T-helper 1 cell treated with Interleukin-12 subunit alpha and Interleukin-12 subunit beta and Interleukin-4 antibody, amounts not matched to agents 30 ng/mL and 1 ng/mL, for 36 hours (primary cell): ENCODE results near the gene ACKR1. TPM values are rescaled to one million over a fixed set of nuclear protein-coding genes. Genes with fewer than 3 reads are reported as not detected.

Experiments
- intact Hi-C: fragments of 100-400 bp; cut with micrococcal nuclease; formaldehyde crosslinking; loops from one replicate; pipeline ENCODE4 v1.15.1; 2024
- total RNA-seq: library from RNA; stranded (reverse); gene quantifications from 2 replicates; pipeline ENCODE4 v1.2.3, GENCODE V29; 2022

ACKR1 gene
- total RNA-seq, 1 donor from 2014 or later = not detected

DNA sequence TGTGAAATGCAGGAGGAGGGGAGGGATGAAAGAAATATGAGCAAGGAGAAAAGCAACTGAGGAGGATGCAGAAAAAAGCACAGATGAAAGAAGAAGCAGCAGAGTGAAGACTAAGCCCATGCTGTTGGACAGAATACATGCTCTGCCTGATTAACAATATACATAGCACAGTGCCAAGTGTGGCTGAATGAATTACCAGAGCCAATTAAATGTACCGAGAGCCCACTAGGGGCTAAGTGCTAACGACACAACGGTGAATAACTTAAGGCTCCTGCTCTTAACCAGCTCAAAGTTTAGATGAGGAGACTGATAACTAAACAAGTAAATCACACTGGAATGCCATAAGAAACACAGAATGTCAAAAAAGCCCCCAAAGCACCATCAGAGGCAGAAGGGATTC, 17.6 kb upstream of the ACKR1 start:
- intact Hi-C loops = no loop called here

DNA sequence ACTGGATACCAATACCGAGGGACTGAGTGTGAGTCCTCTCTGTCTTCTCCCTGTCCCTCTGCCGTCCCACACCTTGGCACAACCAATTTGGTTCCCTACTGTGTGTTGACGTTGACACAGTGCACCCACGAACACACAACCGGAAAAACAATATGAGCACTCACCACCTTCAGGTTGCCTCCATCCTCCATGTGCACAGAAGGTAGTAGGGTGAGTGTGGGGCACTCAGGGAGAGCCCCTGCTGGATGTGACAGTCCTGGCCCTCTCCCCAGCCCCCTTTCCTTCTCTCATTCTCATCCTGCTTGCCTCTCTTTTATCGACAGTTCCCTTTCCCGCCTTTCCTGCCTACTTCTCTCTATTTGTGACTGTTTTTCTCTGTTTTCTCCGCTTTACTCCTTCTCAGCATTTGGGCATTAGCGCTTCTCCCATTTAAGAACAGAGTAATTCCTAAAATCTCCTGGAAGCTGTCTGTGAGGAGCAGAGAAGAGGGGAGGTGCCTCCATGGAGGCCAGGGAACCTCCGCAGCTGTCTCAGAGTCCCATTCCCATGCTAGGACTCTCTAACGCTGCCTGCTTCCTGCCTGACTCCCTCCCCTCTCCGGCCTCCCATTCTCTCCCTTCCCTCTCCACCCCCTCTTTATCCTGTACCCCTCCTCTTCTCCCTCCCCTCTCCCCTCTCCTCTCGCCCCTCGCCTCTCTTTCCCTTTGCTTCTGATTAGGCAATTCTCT, 16.9 kb upstream of the ACKR1 start:
- intact Hi-C loops = no loop called here

DNA sequence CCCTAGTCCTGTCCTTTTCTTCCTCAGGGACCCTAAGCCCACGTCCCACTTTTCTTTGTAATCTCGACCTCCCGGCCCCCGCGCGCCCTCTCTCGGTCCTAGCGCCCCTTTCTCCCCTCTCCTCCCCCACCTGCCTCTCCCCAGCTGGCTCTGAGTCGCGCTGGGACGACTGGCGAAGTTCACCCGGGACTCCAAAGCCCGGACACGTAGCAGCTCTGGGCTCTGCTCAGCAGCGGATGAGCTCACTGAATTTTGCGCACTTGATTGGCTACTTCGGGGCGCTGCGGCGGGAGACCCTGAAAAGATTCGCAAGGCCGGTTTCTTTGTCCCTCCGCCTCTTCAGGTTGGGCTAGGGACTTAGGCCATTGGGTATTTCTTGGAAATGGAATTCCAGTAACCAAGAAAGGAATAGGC, 16.3 kb upstream of the ACKR1 start:
- intact Hi-C loops = no loop called here

DNA sequence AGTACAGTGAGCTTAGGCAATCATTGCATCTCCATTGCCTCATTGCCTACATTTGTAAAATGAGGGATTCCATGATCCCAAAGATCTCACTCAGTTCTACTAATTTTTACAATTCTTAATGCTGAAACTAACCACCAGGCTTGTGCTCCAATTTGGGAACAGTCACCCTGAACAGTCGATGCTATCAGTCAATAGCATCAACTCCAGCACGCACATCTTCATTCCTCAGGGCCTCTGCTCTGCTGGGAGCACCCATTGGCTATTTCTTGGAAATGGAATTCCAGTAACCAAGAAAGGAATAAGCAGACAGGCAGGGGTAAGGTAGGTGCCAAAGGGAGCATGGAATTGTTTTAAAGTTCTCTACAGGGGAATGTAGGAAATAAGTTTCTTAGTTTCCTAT, 14.2 kb upstream of the ACKR1 start:
- intact Hi-C loops = no loop called here

DNA sequence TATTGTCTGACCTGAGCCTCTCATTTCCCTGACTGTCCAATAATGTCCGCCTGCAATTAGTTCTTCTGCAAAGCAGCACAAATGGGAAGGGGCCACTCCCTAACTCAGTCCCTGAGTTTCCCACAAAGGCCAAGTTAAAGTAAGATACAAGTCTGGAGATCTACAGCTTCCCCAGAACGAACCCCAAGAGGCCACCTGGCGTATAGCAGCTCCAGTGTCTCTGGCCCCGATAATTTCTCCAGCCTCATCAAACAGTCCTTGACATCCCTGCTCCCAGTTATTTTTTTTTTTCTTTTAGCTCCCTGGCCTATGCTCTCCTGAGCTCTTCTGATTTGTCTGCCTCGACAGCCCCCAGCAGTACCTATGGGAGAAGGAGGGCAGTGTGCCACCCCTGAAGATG, 8.1 kb upstream of the ACKR1 start:
- intact Hi-C loops = loop anchor here (5.0 kb wide), 1 partner anchor 34 kb away; no protein-coding TSS in a partner anchor

DNA sequence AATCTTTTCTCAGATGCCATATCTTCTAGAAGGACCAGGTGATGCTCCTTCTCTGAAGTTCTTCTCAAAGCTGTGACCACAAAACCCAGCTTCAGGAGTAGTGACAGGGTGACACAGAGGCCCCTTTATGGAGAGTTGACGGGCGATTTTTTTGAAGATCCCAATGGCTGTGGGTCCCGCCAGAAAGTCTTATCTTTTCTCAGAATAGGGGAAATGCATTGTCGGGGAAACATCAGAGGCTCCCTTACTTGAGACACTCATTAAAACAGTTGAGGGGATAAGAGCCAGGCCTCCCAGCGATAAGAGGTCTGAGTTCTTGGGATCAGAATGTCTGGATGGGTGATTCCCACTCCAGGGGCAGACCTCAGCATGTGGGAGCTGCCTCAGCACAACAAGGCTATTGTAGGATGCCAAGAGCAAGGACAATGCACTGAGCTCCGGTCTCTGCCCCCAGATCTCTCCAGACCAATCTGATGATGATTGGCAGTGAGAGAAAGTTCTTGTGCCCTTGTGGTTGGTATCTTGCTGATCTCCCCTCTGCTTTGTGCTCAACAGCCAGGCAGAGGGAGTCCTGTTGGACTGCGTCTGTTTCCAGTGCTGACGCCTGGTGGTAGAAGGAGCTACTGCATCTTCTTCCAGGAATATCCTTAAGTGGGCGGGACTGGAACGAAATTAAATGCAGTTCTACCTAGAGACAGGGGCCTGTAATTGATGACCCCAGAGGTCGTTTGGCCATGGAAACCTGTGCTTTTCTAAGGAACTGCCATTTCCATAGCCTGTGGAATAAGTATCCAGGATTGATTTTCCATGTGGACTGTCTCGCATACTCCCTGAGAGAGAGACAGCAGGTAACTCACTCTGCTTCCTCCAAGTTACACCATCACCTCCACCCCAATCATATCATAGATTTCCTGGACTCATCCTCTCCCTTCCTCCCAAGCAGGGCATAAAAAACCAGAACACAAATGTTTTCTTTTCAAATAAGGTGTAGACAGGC, 6.8 kb upstream of the ACKR1 start:
- intact Hi-C loops = loop anchor here (1.0 to 5.0 kb wide), 2 partner anchors 36 to 66 kb away; no protein-coding TSS in a partner anchor

DNA sequence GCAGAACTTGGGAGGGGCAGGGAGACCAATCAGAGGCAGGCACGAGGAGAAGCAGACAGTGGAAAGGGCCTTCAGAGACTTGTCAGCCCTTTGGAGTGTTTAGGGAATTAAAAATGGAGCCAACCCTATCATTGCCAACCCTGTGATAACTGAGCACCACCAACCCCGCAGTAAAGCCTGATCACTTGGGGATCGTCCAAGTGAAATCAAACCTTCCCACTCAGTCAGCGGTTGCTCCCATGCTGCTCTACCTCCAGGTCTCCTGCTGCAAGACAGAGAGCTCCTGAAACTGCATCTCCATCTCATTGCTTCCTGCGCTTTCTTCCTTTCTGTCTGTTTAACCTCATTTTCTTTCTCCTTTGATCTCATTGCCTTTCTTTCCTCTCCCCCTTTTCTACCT, 4.8 kb upstream of the ACKR1 start:
- intact Hi-C loops = loop anchor here (5.0 kb wide), 1 partner anchor 38 kb away; no protein-coding TSS in a partner anchor

DNA sequence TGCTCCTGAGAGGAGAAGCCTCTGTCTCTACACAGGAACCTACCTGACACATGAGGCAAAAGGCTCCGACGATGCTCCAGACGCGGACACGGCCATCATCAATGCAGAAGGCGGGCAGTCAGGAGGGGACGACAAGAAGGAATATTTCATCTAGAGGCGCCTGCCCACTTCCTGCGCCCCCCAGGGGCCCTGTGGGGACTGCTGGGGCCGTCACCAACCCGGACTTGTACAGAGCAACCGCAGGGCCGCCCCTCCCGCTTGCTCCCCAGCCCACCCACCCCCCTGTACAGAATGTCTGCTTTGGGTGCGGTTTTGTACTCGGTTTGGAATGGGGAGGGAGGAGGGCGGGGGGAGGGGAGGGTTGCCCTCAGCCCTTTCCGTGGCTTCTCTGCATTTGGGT, 3.9 kb upstream of the ACKR1 start:
- intact Hi-C loops = no loop called here

DNA sequence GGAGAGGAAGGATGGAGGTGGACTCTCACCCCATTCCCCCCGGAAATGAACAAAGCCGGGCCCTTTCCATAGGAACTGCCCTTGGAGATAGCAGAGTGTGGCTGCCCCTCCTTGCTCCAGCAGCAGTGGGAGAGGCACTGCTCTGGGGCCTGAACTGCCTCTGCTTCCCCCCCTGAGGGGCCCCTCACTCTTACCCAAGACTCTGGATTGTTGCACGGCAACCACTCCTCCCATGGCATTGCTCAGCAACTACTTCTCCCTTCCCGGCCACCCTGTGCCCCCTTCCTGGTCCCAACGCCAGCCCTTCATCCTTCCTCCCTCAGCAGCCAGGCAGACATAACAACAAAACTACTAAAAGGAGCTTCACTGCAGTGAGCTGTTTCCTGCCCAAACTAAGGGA, 3.0 kb upstream of the ACKR1 start:
- intact Hi-C loops = no loop called here

DNA sequence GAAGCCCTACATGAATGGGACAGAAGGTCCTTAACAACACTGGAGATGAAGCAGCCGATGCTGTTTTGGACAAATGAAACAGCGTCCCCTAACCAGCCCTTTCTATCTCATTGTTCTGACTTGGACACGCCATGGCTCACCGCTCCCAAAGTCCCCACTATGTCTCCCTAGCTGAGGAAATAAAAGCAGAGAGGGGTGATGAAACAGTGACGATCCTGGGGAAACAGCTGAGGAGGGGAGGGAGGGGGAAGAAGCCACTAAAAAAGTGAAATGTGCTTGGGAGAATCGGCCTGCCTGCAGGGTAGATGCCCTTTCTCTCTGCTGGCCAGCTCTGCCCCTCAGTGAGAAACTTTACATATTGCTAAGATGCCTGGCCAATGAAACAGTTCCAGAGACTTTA, 1.1 kb upstream of the ACKR1 start:
- intact Hi-C loops = no loop called here

DNA sequence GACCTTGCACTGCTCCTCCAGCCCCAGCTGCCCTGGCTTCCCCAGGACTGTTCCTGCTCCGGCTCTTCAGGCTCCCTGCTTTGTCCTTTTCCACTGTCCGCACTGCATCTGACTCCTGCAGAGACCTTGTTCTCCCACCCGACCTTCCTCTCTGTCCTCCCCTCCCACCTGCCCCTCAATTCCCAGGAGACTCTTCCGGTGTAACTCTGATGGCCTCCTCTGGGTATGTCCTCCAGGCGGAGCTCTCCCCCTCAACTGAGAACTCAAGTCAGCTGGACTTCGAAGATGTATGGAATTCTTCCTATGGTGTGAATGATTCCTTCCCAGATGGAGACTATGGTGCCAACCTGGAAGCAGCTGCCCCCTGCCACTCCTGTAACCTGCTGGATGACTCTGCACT, 550 bp downstream of the ACKR1 start:
- intact Hi-C loops = no loop called here

DNA sequence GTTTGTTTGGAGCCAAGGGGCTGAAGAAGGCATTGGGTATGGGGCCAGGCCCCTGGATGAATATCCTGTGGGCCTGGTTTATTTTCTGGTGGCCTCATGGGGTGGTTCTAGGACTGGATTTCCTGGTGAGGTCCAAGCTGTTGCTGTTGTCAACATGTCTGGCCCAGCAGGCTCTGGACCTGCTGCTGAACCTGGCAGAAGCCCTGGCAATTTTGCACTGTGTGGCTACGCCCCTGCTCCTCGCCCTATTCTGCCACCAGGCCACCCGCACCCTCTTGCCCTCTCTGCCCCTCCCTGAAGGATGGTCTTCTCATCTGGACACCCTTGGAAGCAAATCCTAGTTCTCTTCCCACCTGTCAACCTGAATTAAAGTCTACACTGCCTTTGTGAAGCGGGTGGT, 1.4 kb downstream of the ACKR1 start:
- intact Hi-C loops = no loop called here

DNA sequence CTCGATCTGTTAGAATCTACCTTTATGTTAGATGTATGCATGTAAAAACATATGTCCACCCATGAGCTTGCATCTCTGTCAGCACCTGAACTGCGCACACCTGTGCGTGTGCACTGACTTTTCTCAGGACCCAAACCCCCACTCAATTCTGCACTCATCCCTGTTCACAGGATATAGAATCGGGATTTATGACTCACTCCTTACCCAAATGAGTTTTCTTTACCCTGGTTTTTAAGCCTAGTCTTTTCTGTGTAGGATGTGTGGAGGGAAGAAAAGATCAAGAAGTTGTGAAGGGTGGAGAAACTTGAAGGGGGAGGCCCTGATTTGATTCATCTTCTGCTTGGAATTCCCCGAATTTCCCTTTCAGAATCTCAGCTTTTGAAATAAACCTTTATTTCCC, 2.4 kb downstream of the ACKR1 start:
- intact Hi-C loops = no loop called here

DNA sequence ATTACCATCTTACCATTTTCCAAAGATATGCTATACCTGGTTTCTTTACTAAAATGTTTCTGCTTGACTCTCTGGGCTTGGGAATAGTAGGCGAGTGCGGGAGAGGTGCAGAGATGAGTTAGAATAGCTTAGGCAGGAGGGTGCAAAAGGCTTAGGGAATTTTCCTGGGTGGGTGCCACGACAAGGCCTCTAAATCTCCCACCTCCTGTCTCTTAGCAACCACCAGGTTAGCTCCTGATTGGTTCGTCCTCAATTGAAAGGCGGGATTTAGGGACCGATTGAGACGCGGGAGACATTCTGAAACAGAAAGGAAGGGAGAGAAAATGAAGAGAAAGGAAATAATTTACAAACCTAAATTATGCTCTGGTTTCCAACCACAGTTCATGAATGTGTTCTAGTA, 3.1 kb downstream of the ACKR1 start:
- intact Hi-C loops = no loop called here

DNA sequence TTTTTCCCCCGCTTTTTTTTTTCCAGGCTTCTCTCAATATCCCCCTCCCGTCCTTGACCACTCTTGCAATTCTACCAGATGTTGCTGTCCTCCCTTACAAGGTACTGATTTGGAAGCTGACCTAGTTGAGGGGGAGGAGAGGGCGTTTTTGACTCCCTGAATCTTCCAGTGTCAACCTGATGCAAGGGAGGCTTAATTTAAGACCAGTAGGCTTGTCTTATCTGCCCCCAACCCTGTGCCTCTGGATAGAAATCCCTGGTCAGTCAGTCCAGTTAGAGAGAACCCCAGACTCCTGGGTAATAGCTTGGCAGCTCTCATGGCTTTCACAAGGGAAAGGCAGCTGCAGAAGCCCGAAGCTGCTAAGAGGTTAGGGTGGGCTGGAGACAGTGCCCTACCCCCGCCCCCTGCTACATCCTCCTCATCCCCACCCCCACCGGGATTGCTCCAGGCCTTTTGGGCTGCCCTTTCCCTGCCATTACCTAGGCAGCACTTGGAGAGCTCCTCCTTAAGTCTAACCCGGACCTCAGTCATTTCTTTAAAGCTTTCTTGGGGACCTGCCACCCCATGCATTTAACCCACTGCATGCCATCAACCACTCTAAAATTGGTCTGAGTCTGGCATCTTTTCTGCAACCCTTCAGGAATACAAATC, 3.6 kb downstream of the ACKR1 start:
- intact Hi-C loops = no loop called here

DNA sequence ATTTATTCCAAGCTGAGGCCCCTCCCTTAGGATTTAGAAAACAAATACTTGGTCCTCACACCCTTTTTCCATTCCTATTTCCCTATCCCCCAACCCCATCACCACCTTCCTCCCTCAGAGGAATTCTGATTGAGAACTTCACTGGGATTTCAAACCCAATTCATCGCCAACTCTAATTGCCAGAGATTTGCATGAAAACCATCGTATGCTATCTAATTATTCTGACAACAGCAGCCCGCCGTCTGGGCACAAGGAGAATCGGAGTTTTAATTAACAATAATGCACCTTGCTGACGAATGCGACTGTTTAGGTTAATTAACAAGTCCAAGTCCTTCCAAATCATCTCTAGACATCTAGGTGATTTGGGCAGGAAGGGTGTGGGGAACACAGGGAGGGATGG, 4.4 kb downstream of the ACKR1 start:
- intact Hi-C loops = no loop called here

DNA sequence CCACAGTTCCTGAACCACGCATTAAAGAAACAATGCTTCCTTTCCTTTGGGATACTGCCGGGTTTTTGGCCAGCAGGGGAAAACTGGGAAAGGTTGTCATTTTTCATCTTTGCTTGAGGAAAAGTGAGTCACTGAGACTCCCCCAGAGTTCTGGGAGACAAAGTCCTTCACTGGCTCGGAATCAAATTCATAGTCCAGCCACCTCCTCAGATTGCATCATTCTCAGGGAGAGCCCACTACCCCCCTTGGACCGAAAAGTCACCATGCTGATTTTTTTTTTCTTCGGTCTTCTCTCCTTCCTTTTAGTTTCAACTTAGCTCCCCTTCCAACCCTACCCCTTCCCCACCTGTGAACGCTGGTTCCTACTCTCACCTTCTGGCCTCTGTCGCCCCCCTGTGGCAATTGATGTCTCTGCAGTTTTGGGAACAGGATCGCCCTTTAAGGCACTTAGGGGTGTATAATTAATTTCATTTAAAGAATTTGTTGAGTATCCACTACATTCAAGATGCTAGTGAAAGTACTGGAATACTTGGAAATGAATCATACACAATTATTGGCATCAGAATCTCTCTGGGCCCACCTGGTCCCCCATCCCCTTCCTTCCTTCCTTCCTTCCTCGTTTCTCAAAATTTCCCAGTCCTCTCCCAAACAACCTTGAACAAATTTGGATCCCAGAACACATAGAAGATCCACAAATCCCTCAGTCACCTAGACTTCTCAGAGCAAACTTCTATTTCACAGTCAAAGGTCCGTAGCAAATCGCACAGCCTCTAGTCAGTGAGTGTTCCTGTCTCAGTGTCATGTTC, 6.9 kb downstream of the ACKR1 start:
- intact Hi-C loops = loop anchor here (1.0 to 10.0 kb wide), 4 partner anchors 50 to 1007 kb away; no protein-coding TSS in a partner anchor

DNA sequence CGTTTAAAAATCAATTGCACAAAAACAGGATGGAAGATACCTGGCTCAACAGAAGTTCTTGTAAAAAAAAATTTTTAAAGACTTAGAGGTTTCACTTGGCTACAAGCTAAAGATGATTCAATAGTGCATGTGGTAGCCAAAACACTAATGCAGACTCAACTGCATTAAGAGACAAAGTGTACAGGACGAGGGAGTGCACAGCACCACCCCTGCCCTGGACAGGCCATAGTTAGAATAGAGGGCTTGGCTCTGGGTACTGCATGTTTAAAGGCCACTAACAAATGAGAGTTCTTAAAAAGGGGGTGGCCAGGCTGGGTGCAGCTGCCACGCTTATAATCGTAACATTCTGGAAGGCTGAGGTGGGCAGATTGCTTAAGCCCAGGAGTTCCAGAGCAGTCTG, 7.9 kb downstream of the ACKR1 start:
- intact Hi-C loops = loop anchor here (5.0 to 10.0 kb wide), 3 partner anchors 680 to 1008 kb away; no protein-coding TSS in a partner anchor

DNA sequence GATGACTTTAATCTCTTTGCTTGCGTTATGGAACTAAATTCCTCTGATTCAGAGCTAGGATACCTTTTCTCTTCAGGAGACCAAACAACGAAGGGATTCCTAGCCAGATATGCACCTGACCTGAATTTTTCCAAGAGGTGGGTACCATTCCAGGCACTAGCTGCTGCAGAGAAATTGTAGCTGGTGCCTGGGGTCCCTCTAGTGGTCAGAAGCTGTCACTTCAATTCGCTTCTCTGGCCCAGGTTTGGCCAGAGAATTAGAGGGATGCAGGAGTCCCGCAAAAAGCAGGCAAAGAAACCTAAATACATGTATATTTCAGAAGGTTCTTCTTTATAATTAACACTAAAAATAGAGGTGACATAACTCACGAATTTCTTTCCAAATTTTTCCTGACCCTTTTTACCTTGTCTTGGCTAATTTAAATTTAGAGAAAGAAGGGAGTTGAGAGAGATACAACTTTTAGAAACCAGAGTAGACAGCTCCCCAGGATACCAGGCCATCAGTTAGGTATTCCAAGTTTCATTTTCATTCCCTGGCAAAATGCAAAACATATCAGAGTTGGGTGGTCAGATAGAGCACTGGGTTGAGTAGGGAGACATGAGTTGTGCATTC, 9.6 kb downstream of the ACKR1 start:
- intact Hi-C loops = loop anchor here (1.0 to 10.0 kb wide), 4 partner anchors 82 to 1009 kb away; no protein-coding TSS in a partner anchor
